Endothelial cell (in vitro differentiated cells): ENCODE data around the gene STARD3NL. TPM values are rescaled to one million over a fixed set of nuclear protein-coding genes. Genes with fewer than 3 reads are reported as not detected.

Experiments used
- DNase-seq: peaks from one replicate; pipeline ENCODE4 v3.0.0; 2021; ENCODE audit warnings: low spot score
- H3K27ac Mint-ChIP-seq: one replicate; pipeline ENCODE4 v1.8.0; 2021; ENCODE audit warnings: mixed read lengths, inconsistent platforms; ENCODE audit not compliant: unreplicated experiment
- H3K27me3 Mint-ChIP-seq: one replicate; pipeline ENCODE4 v1.8.0; 2021; ENCODE audit warnings: mild to moderate bottlenecking, moderate library complexity, mixed read lengths, inconsistent platforms; ENCODE audit not compliant: unreplicated experiment
- H3K36me3 Mint-ChIP-seq: one replicate; pipeline ENCODE4 v1.8.0; 2021; ENCODE audit warnings: mild to moderate bottlenecking, low read depth, mixed read lengths, inconsistent platforms; ENCODE audit not compliant: unreplicated experiment
- H3K4me1 Mint-ChIP-seq: one replicate; pipeline ENCODE4 v1.8.0; 2021; ENCODE audit warnings: mild to moderate bottlenecking, mixed read lengths, inconsistent platforms; ENCODE audit not compliant: unreplicated experiment
- H3K4me3 Mint-ChIP-seq: one replicate; pipeline ENCODE4 v1.8.0; 2021; ENCODE audit warnings: mild to moderate bottlenecking, mixed read lengths, inconsistent platforms; ENCODE audit not compliant: unreplicated experiment
- H3K9me3 Mint-ChIP-seq: one replicate; pipeline ENCODE4 v1.8.0; 2021; ENCODE audit warnings: mixed read lengths, inconsistent platforms; ENCODE audit not compliant: unreplicated experiment
- total RNA-seq: library from RNA; stranded (reverse); fragmentation: NEBNext Ultra II Directional; extraction: Animal tissue kit (Norgen Biotek cat#: 25700); gene quantifications from one replicate; pipeline ENCODE4 v1.2.1, GENCODE V29; 2021; ENCODE audit not compliant: unreplicated experiment
- TF ChIP-seq, protein P1 (sequence below): fragments of 200-600 bp; sonication (generic); IDR thresholded peaks from one replicate; pipeline ENCODE4 v1.5.0; 2021; ENCODE audit warnings: antibody characterized with exemption; ENCODE audit not compliant: unreplicated experiment

The STARD3NL gene
- total RNA-seq, 1 donor from 2014 or later, result 92.6 TPM

DNA sequence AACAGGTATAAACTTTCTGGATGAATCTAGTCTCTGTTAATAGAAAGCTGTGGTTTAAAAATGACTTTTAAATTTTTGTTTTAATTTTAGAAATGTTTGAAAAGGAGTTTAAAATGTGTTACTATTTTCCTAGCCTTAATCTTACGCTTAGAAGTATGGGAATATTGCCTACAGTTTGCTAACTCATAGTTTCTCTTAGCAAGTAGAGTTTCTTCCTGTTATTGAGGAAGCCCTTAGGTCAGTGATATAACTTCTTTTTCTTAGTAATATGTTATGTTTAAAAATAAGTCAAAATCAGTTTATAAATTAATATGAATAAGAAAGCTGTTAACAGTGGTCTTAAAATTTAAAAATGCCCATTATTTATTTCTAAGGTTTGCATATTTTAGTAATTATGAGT lies 3.1 kb downstream of the STARD3NL start:
- no peak for DNase-seq
- TF ChIP-seq, protein P1, sequence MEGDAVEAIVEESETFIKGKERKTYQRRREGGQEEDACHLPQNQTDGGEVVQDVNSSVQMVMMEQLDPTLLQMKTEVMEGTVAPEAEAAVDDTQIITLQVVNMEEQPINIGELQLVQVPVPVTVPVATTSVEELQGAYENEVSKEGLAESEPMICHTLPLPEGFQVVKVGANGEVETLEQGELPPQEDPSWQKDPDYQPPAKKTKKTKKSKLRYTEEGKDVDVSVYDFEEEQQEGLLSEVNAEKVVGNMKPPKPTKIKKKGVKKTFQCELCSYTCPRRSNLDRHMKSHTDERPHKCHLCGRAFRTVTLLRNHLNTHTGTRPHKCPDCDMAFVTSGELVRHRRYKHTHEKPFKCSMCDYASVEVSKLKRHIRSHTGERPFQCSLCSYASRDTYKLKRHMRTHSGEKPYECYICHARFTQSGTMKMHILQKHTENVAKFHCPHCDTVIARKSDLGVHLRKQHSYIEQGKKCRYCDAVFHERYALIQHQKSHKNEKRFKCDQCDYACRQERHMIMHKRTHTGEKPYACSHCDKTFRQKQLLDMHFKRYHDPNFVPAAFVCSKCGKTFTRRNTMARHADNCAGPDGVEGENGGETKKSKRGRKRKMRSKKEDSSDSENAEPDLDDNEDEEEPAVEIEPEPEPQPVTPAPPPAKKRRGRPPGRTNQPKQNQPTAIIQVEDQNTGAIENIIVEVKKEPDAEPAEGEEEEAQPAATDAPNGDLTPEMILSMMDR, result no peak
- Mint-ChIP-seq H3K4me3 (no peak overlapping the region), H3K27ac (no peak overlapping the region), H3K4me1 (peaks cover 41% of the 10 kb centered on the region), H3K9me3 (no peaks in the 10 kb centered on the region), H3K27me3 (peaks cover 2% of the 10 kb centered on the region), H3K36me3 (peaks cover 10% of the 10 kb centered on the region)

DNA sequence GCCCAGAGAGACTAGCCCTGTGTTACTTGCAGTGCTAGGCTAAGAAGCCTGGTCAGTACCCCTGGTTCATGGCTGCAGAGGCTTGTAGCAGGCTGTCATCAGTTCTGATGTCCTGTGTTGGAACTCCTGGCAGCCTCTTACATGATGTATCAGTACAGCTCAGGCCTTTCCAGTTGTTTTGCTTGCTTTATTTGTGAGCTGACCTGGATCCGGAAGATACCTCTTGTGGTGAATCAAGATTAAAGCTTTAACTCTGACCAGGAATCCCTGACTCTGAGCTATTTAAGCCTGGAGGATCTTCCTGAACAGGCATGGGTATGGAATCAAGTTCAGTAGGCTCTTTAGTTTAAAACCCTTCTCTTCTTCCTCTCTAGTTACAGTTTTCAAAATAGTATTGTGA lies 4.4 kb downstream of the STARD3NL start:
- no peaks in the 10 kb centered on the region for H3K9me3 Mint-ChIP-seq
- H3K36me3 Mint-ChIP-seq, result peaks cover 13% of the 10 kb centered on the region
- no peak overlapping the region for H3K27ac Mint-ChIP-seq
- H3K27me3 Mint-ChIP-seq, result peaks cover 2% of the 10 kb centered on the region
- no peak overlapping the region for H3K4me3 Mint-ChIP-seq
- H3K4me1 Mint-ChIP-seq, result peaks cover 39% of the 10 kb centered on the region
- TF ChIP-seq, protein P1, result no peak
- DNase-seq, result no peak

DNA sequence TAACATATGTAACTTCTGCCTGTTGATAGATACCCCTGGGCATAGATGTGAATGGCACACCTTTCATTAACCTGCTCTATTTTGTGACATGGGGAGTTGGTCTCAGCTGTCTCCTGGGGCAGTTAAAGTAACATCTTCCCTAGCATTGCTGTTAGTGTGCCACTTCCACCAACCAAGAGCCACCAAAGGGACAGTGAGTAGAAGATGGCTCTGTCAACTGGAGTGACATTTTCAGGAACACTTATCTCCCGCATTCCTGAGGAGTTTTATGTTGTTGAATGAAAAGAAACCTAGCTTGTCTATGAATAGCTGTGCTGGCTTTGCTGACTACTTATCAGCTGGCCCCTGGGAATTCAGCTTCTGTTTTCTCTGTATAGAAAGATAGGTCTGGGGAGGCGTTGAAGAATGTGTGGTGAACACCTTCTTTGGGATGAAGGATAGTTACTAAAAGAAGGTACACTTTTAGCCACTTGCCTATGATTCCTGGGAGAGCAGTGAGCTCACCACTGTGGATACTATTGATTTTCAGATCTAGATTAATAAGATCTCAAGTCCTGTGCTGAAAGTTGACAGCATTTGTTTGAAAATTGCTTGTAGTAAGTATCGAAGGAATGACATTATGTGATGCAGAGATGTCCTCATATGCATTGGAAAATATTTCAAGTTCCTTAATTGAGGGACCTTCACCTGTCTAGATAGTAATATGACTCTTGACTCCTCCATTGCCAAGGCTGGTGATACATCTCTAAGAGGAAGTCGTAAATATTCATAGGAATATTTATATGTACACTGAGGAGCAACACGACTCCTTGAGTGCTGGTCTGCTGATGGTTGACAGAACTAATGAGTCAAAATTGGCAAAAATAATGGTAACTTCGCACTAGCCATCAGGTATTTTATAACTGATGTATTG lies 7.6 kb downstream of the STARD3NL start:
- no peak overlapping the region for H3K4me3 Mint-ChIP-seq
- no peak for DNase-seq
- no peaks in the 10 kb centered on the region for H3K9me3 Mint-ChIP-seq
- TF ChIP-seq, protein P1, result no peak
- H3K36me3 Mint-ChIP-seq, result peaks cover 13% of the 10 kb centered on the region
- H3K27ac Mint-ChIP-seq, result no peak overlapping the region
- H3K4me1 Mint-ChIP-seq, result peaks cover 22% of the 10 kb centered on the region
- H3K27me3 Mint-ChIP-seq, result no peaks in the 10 kb centered on the region

DNA sequence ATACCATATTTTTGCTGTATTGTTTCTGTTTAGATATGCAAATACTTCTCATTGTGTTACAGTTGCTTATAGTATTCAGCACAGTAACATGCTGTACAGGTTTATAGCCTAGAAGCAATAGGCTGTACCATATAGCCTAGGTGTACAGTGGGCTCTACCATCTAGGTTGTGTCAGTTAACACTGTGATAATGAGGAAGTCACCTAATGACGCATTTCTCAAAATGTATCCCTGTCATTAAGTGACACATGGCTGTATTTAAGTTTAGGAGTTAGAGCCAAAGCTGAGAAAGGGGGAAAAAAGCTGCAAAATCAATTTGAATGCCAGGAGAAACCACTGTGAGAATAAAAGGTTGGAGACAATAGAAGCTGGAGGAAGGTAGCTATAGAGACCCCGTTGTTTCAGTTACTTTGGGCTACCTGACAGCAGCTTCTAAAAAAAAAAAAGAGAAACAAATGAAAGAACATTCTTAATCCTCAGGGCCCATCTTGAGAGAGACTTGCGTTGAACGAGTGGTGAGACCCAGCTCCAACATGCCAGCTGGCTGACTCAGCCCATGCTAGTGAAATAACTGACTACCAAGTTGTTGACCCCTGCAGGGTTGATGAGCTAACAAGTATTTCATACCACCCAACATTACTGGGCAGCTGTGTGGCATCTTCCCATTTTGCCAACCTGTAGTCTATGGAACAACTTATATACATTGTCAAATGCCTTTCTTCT lies 8.7 kb downstream of the STARD3NL start:
- Mint-ChIP-seq H3K27me3 (no peaks in the 10 kb centered on the region), H3K36me3 (peaks cover 13% of the 10 kb centered on the region), H3K9me3 (no peaks in the 10 kb centered on the region), H3K4me3 (no peak overlapping the region), H3K27ac (no peak overlapping the region), H3K4me1 (peaks cover 17% of the 10 kb centered on the region)
- no peak for DNase-seq
- TF ChIP-seq, protein P1, result no peak
